WTC11 (cell line): Measurements from ENCODE around the gene HOXA7. TPM values are rescaled to one million over a fixed set of nuclear protein-coding genes. Genes with fewer than 3 reads are reported as not detected.

ENCODE experiments used
- ATAC-seq: fragments of 200-7000 bp; cut with Tn5 transposase; 2 replicates; pipeline ENCODE4 v1.10.0; 2021; ENCODE audit warnings: mild to moderate bottlenecking, moderate library complexity
- CTCF ChIA-PET: fragments of 300-600 bp; sonication (Branson Sonifier 250); formaldehyde crosslinking; loops from one replicate; lab custom pipeline; 2021; ENCODE audit warnings: antibody characterized with exemption; lab: Charles Lee
- POLR2A ChIA-PET: fragments of 350-600 bp; sonication (Branson Sonifier 250); formaldehyde crosslinking; loops from one replicate; lab custom pipeline; 2021; ENCODE audit warnings: antibody characterized with exemption; lab: Charles Lee
- DNase-seq: peaks from one replicate; pipeline ENCODE4 v3.0.0; 2021; ENCODE audit warnings: low spot score
- H3K27ac Mint-ChIP-seq: 2 replicates; pipeline ENCODE4 v1.8.0; 2021; ENCODE audit warnings: mixed read lengths
- H3K27me3 Mint-ChIP-seq: 2 replicates; pipeline ENCODE4 v1.8.0; 2021; ENCODE audit warnings: low read depth, mild to moderate bottlenecking, moderate library complexity, mixed read lengths
- H3K36me3 Mint-ChIP-seq: 2 replicates; pipeline ENCODE4 v1.8.0; 2021; ENCODE audit warnings: mixed read lengths
- H3K4me1 Mint-ChIP-seq: 2 replicates; pipeline ENCODE4 v1.8.0; 2022; ENCODE audit warnings: mixed read lengths
- H3K4me3 Mint-ChIP-seq: 2 replicates; pipeline ENCODE4 v1.8.0; 2021; ENCODE audit warnings: mild to moderate bottlenecking, moderate library complexity, mixed read lengths
- H3K9me3 Mint-ChIP-seq: 2 replicates; pipeline ENCODE4 v1.8.0; 2021; ENCODE audit warnings: mixed read lengths
- CREB1 ChIP-seq: sonication (generic); formaldehyde crosslinking; IDR thresholded peaks from 2 replicates; pipeline ENCODE4 v1.8.0; 2023; ENCODE audit warnings: mild to moderate bottlenecking, missing genetic modification reagents
- E2F4 ChIP-seq: sonication (generic); formaldehyde crosslinking; IDR thresholded peaks from 2 replicates; pipeline ENCODE4 v1.8.1; 2022; ENCODE audit warnings: low read depth, mild to moderate bottlenecking, moderate library complexity, missing genetic modification reagents, borderline replicate concordance
- ELF4 ChIP-seq: sonication (generic); formaldehyde crosslinking; IDR thresholded peaks from 2 replicates; pipeline ENCODE4 v1.8.1; 2022; ENCODE audit warnings: low read depth, mild to moderate bottlenecking, moderate library complexity, missing genetic modification reagents
- EMX1 ChIP-seq: fragments of 250-450 bp; sonication (Bioruptor Pico); IDR thresholded peaks from 2 replicates; pipeline ENCODE4 v1.8.0; 2021; ENCODE audit warnings: mild to moderate bottlenecking
- FOXK1 ChIP-seq: sonication (generic); formaldehyde crosslinking; IDR thresholded peaks from 2 replicates; pipeline ENCODE4 v1.8.0; 2022; ENCODE audit warnings: mild to moderate bottlenecking, moderate library complexity, missing genetic modification reagents
- MXD4 ChIP-seq: fragments of 250-450 bp; sonication (Bioruptor Pico); IDR thresholded peaks from 2 replicates; pipeline ENCODE4 v1.8.0; 2021; ENCODE audit warnings: mild to moderate bottlenecking, moderate library complexity, borderline replicate concordance
- MYBL2 ChIP-seq: sonication (generic); formaldehyde crosslinking; IDR thresholded peaks from 2 replicates; pipeline ENCODE4 v1.8.1; 2023; ENCODE audit warnings: mild to moderate bottlenecking, moderate library complexity, missing genetic modification reagents
- RORB ChIP-seq: fragments of 250-450 bp; sonication (Bioruptor Pico); IDR thresholded peaks from 2 replicates; pipeline ENCODE4 v1.9.0; 2021; ENCODE audit warnings: mild to moderate bottlenecking
- SP1 ChIP-seq: sonication (generic); formaldehyde crosslinking; conservative IDR thresholded peaks from 2 replicates; pipeline ENCODE4 v1.8.1; 2022; ENCODE audit warnings: missing genetic modification reagents
- TP53 ChIP-seq: sonication (generic); formaldehyde crosslinking; IDR thresholded peaks from 2 replicates; pipeline ENCODE4 v1.8.1; 2023; ENCODE audit warnings: mild to moderate bottlenecking, missing genetic modification reagents
- USF1 ChIP-seq: sonication (generic); formaldehyde crosslinking; IDR thresholded peaks from 2 replicates; pipeline ENCODE4 v1.8.0; 2022; ENCODE audit warnings: mild to moderate bottlenecking, missing genetic modification reagents
- ZBTB43 ChIP-seq: sonication (generic); formaldehyde crosslinking; IDR thresholded peaks from 2 replicates; pipeline ENCODE4 v1.8.1; 2023; ENCODE audit warnings: mild to moderate bottlenecking, missing genetic modification reagents
- ZMAT4 ChIP-seq: fragments of 250-450 bp; sonication (Bioruptor Pico); IDR thresholded peaks from 2 replicates; pipeline ENCODE4 v1.9.0; 2021; ENCODE audit warnings: mild to moderate bottlenecking
- ZNF121 ChIP-seq: sonication (generic); formaldehyde crosslinking; IDR thresholded peaks from 2 replicates; pipeline ENCODE4 v1.8.0; 2023; ENCODE audit warnings: missing genetic modification reagents
- ZNF219 ChIP-seq: sonication (generic); formaldehyde crosslinking; IDR thresholded peaks from 2 replicates; pipeline ENCODE4 v1.8.0; 2023; ENCODE audit warnings: missing genetic modification reagents, mild to moderate bottlenecking, borderline replicate concordance
- ZNF232 ChIP-seq: sonication (generic); formaldehyde crosslinking; IDR thresholded peaks from 2 replicates; pipeline ENCODE4 v1.8.0; 2022; ENCODE audit warnings: mild to moderate bottlenecking, missing genetic modification reagents
- ZNF423 ChIP-seq: fragments of 250-450 bp; sonication (Bioruptor Pico); IDR thresholded peaks from 2 replicates; pipeline ENCODE4 v2.1.2; 2022; ENCODE audit warnings: mild to moderate bottlenecking, moderate library complexity
- ZSCAN18 ChIP-seq: fragments of 250-450 bp; sonication (Bioruptor Pico); IDR thresholded peaks from 2 replicates; pipeline ENCODE4 v2.1.2; 2022; ENCODE audit warnings: mild to moderate bottlenecking, moderate library complexity
- total RNA-seq: library from RNA; stranded (reverse); gene quantifications from 3 replicates; pipeline ENCODE4 v1.2.3, GENCODE V29; 2021

Gene HOXA7
- total RNA-seq, 1 experiment from 2014 or later = not detected

DNA sequence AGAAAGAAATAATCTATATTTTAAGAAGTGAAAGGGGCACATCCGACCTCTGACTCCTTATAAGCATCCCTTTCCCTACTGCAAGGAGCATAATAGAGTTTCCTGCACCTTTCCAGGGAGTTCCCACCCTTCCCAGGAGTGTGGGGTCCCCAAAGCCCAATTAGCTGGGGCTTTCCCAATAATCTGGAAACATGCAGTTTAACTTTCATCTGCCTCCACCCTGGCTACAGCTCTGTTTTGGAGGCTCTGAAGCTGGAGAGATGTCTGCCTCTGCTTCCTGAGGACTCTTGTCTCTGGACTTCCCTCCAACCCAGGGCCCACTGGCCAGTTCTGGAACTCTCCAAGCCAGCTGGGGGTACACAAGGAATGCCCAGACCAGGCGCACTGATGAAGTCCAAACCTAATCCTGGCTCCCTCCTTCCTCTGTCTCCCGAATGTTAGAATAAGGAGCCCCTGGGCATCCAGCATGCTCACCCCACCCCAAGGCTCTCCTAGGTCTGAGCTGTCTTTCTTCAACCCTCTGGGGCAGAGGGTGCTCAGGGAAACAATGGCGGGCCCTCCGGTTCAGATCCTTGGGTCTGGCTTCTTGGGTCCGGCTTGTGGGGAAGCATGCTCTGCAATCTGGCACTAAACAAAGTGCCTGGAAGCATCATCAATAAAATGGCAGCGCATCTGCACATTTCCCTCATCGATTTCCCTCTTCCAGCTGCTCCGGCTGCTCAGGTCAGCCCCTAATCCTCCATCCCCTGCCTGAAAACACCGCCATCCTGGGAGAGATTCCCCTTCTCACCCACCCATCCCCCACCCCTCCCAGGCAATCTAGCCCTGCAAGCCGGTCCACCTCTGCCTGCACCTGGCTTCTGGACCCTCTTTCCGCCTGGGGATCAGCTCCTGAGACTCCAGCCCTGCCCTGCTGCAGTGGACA is 39.3 kb downstream of the HOXA7 start (continued):
- TF ChIP-seq SP1 (no peak), RORB (CRISPR knock-in tag) (no peak), ZNF219 (CRISPR knock-in tag) (no peak)

DNA sequence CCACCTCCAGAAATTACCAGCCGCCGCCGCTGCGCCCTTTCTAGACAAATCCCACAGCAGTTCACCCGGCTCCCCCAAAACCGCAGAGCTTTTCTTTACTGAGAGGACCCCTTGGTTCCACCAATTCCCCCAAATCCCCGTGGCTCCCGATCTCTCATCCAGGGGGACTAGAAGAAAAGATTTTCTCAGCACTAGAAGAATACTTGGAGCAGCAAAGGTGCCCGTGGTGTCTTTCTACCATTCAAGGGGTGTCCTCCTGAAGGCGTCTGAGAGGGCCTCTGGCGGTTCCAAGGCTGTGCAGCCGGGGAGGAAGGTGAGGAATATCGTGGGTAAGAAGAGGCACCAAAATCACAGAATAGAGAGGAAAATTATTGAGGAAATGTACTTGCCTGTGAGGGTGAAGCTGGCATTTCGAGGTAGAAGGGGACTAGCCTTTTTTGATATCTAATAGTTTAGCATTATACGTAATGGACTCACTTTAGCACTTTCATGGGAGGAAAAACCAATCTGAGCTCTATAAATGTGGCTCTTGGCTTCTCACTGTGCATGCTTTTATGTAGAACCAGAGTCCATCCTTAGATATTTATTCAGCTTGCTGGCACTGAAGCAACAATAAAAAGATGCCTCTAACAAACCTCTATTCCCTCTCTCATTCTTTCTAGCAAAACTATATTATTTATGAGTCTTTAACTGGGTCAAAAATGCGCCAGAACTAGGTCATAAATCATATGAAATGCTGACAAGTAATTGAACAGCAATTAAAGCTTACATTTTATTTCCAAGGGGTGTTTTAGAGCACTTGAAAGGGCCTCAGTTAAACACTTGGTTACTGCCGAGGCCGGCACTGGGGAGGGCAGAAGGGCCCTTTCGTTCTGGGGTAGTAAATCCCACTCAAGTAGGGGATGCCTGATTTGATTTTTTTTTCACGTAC is 40.2 kb downstream of the HOXA7 start:
- Mint-ChIP-seq H3K4me3 (no peak overlapping the region), H3K4me1 (peaks cover 13% of the 10 kb centered on the region)
- no peak for DNase-seq

More for the DNA sequence above, 40.2 kb downstream of the HOXA7 start:
- no peaks in the 10 kb centered on the region for H3K9me3 Mint-ChIP-seq
- H3K36me3 Mint-ChIP-seq = no peaks in the 10 kb centered on the region
- TF ChIP-seq ZMAT4 (CRISPR knock-in tag) (no peak), ELF4 (no peak), ZNF232 (CRISPR knock-in tag) (no peak), ZNF423 (no peak), E2F4 (CRISPR knock-in tag) (no peak), MYBL2 (CRISPR knock-in tag) (no peak), ZNF121 (CRISPR knock-in tag) (no peak), USF1 (CRISPR knock-in tag) (no peak), EMX1 (CRISPR knock-in tag) (no peak), ZBTB43 (CRISPR knock-in tag) (no peak), CREB1 (CRISPR knock-in tag) (no peak), ZSCAN18 (no peak), MXD4 (CRISPR knock-in tag) (no peak), TP53 (CRISPR knock-in tag) (no peak), FOXK1 (CRISPR knock-in tag) (no peak)
- no peak for ATAC-seq
- POLR2A ChIA-PET = interaction anchor here (1.1 kb wide), 1 partner anchor 16 kb away, joined by 4 read pairs; no protein-coding TSS in a partner anchor
- CTCF ChIA-PET = interaction anchor here (0.8 to 3.9 kb wide), 5 partner anchors 27 to 63 kb away, joined by 3 to 12 read pairs (median 4); partner anchors contain the start of gene HOXA5
- H3K27me3 Mint-ChIP-seq = peaks cover 95% of the 10 kb centered on the region
- no peak overlapping the region for H3K27ac Mint-ChIP-seq
